ENCODE results near the gene EIF1.
A peak's percentile ranks its signal among the peaks of the same experiment; 100 is the strongest.
"Not testable (repeated sequence)": the region's sequence is repeated elsewhere in the genome, so short reads cannot be mapped to it uniquely, and the experiment has no call there.

The EIF1 gene

DNA sequence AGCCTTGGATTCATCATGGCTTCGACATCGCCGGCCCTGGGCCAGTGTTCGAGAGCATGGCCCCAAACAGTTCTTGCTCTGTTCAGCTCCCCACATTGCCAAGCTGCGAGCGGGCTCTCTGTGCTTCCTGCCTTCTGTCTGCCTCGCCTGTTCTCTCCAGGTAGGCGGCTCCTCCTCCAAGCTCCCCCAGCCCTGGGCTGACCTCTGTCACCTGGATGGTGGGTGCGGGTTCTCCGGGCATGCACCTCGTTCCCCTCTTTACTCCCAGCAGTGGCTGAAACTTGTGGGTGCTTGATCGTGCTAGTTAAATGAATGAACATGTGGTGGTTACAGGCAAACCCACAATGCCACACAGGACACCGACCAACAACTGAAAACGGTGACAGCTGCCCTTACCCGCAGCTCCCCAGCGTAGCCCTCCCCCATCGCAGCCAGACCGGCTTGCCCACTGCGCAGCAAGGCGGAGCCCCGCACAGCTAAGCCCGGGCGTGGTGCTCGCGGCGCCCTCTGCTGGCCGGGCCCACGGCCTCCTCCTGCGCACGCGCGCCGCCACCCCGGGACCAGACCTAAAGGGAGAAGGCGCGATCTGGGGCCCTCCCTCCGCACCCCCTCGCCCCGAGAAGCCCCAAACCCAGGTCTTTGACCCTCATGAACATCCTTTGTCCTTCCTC lies 23.0 kb upstream of the EIF1 start:
- Histone ChIP-seq H3K27ac (ENCODE audit: insufficient read depth, low read depth, low read length, poor library complexity, severe bottlenecking) (no peak overlapping the region), H3K4me1 (ENCODE audit: control insufficient read depth, insufficient read depth, low read length) (no peaks in the 10 kb centered on the region)
- WGBS, 2 experiments, result 17 to 20% methylated on average over 39 of the region's 39 CpGs

DNA sequence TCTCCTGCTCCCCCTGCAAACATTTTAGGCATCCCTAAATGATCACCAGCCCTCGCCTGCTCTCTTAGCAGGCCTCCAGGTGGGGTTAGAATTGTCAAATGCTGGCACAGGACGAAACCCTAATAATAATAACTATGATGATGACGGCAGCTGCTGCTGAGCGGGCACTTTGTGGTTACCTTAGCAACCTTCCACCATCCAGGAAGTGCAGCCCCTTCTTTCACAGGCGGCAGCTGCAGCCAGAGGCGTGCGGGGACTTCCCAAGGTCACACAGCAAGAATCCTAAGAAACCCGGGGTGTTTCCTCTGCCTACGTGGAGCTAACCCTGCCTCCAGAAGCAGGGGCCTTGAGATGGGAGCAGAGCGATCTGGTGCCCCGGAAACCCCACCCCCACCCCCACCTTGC lies 22.4 kb upstream of the EIF1 start:
- H3K36me3 ChIP-seq (ENCODE audit: control insufficient read depth, insufficient read depth, low read length), result no peaks in the 10 kb centered on the region
- H3K4me1 ChIP-seq (ENCODE audit: control insufficient read depth, insufficient read depth, low read length), result no peaks in the 10 kb centered on the region
- H3K27me3 ChIP-seq (ENCODE audit: control insufficient read depth, insufficient read depth, low read length, poor library complexity, severe bottlenecking), result peaks cover 14% of the 10 kb centered on the region
- WGBS, 2 experiments, result 4 to 5% methylated on average over 11 of the region's 11 CpGs
- peak overlapping the region; percentile 49 for H3K4me3 ChIP-seq (ENCODE audit: insufficient read depth, low read depth, low read length)
- no peak overlapping the region for H3K27ac ChIP-seq (ENCODE audit: insufficient read depth, low read depth, low read length, poor library complexity, severe bottlenecking)
- no peaks in the 10 kb centered on the region for H3K9me3 ChIP-seq (ENCODE audit: control insufficient read depth, low read length)

More for the DNA sequence above, 23.0 kb upstream of the EIF1 start:
- no peaks in the 10 kb centered on the region for H3K9me3 ChIP-seq (ENCODE audit: control insufficient read depth, low read length)
- peak overlapping the region; percentile 49 for H3K4me3 ChIP-seq (ENCODE audit: insufficient read depth, low read depth, low read length)
- H3K36me3 ChIP-seq (ENCODE audit: control insufficient read depth, insufficient read depth, low read length), result no peaks in the 10 kb centered on the region
- H3K27me3 ChIP-seq (ENCODE audit: control insufficient read depth, insufficient read depth, low read length, poor library complexity, severe bottlenecking), result peaks cover 14% of the 10 kb centered on the region

DNA sequence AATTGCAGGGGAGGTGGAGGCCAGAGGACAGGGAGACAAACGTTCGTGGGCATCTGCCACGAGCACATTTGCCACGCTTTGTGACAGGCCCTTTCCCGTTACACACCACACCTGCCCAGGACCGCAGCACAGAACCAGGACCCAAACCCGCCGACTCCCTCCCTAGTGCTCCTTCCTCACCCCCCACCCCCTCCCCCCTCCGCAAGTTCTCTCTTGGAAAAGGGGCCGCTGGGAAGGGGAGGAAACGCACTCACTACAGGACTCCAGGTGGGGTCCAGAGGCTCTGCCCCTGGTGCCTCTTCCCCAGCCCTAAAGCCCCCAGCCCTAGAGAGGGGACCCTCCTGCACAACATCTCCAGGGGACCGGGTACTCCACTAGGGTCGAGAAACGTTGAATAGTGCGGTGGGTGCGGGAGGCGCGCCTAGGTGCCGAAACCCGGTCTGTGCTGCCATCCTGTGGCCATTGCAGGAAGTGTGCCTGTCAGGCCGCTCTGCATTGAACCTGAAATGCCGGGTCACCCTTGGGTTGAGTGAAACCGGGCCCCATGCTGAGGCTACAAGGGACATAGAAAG lies 21.9 kb upstream of the EIF1 start:
- no peaks in the 10 kb centered on the region for H3K9me3 ChIP-seq (ENCODE audit: control insufficient read depth, low read length)
- H3K27me3 ChIP-seq (ENCODE audit: control insufficient read depth, insufficient read depth, low read length, poor library complexity, severe bottlenecking), result peaks cover 14% of the 10 kb centered on the region
- 2 to 3% methylated on average over 22 to 23 of the region's 23 CpGs for WGBS, 2 experiments
- H3K36me3 ChIP-seq (ENCODE audit: control insufficient read depth, insufficient read depth, low read length), result no peaks in the 10 kb centered on the region
- no peak overlapping the region for H3K27ac ChIP-seq (ENCODE audit: insufficient read depth, low read depth, low read length, poor library complexity, severe bottlenecking)
- peak overlapping the region; percentile 49 for H3K4me3 ChIP-seq (ENCODE audit: insufficient read depth, low read depth, low read length)
- H3K4me1 ChIP-seq (ENCODE audit: control insufficient read depth, insufficient read depth, low read length), result no peaks in the 10 kb centered on the region

DNA sequence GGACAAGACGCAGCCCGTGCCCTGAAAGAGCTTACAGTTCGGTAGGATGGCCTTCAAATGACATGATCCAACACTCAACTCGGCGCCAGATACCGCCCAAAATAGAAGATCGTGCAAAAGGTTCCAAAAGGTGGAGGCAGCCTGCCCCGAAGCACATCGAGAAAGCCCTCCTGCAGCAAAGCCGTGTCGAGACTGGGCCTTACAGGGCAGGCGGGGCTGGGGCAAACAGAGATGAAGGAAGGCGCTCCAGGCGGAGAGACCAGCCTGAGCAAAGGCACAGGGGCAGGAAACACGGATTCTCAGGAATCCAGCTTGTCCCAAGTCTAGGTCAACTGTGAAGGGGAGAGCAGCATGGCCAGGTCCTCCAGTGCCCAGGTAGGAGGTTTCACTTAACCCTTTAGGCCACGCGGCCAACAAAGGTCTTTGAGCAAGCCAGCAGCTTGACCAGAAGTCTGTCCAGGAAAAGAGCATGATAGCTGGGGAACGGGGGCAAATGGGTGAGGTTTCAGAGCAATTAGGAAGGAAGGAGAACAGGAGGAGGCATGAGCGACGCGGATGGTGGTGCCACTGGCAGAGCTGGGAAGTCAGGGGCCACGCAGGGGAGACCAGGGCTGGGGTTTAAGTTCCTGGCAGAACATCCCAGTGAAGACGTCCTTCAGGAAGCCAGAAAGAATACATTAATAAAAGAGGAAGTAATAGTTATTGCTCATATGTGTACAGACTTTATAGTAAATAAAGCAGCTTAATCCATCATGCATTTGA lies 21.2 kb upstream of the EIF1 start:
- peaks cover 14% of the 10 kb centered on the region for H3K27me3 ChIP-seq (ENCODE audit: control insufficient read depth, insufficient read depth, low read length, poor library complexity, severe bottlenecking)
- H3K4me1 ChIP-seq (ENCODE audit: control insufficient read depth, insufficient read depth, low read length), result no peaks in the 10 kb centered on the region
- H3K27ac ChIP-seq (ENCODE audit: insufficient read depth, low read depth, low read length, poor library complexity, severe bottlenecking), result no peak overlapping the region
- no peaks in the 10 kb centered on the region for H3K9me3 ChIP-seq (ENCODE audit: control insufficient read depth, low read length)
- H3K4me3 ChIP-seq (ENCODE audit: insufficient read depth, low read depth, low read length), result peak overlapping the region; percentile 49
- WGBS, 2 experiments, result 60 to 61% methylated on average over 23 of the region's 23 CpGs
- no peaks in the 10 kb centered on the region for H3K36me3 ChIP-seq (ENCODE audit: control insufficient read depth, insufficient read depth, low read length)

DNA sequence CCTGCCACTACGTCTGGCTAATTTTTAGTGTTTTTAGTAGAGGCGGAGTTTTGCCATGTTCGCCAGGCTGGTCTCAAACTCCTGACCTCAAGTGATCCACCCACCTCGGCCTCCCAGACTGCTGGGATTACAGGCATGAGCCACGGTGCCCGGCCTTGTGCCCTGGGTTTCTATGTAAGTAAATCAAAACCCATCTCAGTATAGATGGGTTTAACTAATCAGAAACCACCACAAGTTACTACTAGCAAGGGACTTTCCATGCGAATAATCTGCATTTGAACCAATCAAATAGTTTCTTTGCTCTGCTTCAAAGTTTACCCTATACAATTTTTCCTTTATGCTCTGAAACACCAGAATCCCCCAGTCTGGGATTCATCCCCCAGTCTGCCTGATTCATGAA lies 16.5 kb upstream of the EIF1 start:
- peaks cover 6% of the 10 kb centered on the region for H3K27me3 ChIP-seq (ENCODE audit: control insufficient read depth, insufficient read depth, low read length, poor library complexity, severe bottlenecking)
- no peaks in the 10 kb centered on the region for H3K36me3 ChIP-seq (ENCODE audit: control insufficient read depth, insufficient read depth, low read length)
- no peak overlapping the region for H3K4me3 ChIP-seq (ENCODE audit: insufficient read depth, low read depth, low read length)
- H3K4me1 ChIP-seq (ENCODE audit: control insufficient read depth, insufficient read depth, low read length), result no peaks in the 10 kb centered on the region
- no peak overlapping the region for H3K27ac ChIP-seq (ENCODE audit: insufficient read depth, low read depth, low read length, poor library complexity, severe bottlenecking)
- WGBS, 2 experiments, result 93% methylated on average over 7 of the region's 7 CpGs
- H3K9me3 ChIP-seq (ENCODE audit: control insufficient read depth, low read length), result no peaks in the 10 kb centered on the region

DNA sequence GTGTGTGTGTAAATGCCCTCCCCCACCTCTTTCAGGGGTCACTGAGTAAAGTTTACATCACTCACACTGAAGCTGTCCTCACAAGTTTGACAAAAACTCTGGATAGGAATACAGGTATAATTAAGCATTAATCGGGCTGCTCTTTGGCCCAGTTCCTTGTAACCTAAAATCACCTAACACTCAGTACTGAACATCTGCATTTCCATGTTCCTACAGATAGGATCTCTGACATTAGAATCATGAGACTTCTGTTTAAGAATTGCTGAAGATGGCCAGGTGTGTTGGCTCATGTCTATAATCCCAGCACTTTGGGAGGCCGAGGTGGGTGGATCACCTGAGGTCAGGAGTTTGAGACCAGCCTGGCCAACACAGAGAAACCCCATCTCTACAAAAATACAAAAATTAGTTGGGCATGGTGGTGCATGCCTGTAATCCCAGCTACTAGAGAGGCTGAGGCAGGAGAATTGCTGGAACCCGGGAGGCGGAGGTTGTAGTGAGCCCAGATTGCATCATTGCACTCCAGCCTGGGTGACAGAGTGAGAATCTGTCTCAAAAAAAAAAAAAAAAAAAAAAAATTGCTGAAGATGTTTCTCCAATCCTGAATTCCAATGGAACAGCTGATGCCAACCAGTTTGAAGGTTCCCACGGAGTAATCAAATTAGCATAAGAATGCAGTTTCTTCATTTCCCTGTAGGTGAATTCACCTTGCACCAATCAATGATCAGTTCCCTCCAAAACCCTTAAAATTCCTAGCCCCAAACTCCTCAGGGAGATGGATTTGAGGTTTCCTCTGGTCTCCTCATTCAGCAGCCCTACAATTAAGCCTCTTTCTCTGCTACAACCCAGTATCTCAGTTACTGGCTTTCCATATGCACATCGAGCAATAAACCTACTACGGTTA lies 13.3 kb upstream of the EIF1 start:
- H3K9me3 ChIP-seq (ENCODE audit: control insufficient read depth, low read length); H3K36me3 ChIP-seq (ENCODE audit: control insufficient read depth, insufficient read depth, low read length); H3K27ac ChIP-seq (ENCODE audit: insufficient read depth, low read depth, low read length, poor library complexity, severe bottlenecking); H3K4me3 ChIP-seq (ENCODE audit: insufficient read depth, low read depth, low read length); H3K27me3 ChIP-seq (ENCODE audit: control insufficient read depth, insufficient read depth, low read length, poor library complexity, severe bottlenecking); H3K4me1 ChIP-seq (ENCODE audit: control insufficient read depth, insufficient read depth, low read length): not testable (repeated sequence)
- 76 to 84% methylated on average over 7 of the region's 7 CpGs for WGBS, 2 experiments

DNA sequence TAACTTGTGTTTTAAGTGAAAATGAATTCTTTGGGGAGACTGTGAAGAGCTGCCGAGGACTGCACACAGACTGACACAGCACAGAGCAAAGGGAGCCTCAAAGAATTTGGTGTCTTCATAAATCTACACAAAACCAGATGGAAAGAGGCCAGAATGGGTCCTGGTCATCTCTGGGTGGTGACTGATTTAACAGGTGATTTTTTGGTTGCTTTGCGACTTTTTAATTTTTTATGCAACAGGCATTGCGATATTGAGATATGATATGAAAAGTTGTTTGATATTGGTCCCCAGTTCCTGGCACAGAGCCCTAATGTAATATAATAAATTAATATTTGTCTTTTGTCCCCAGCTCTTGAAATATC lies 12.6 kb upstream of the EIF1 start:
- 92 to 95% methylated on average over 3 of the region's 3 CpGs for WGBS, 2 experiments
- H3K4me3 ChIP-seq (ENCODE audit: insufficient read depth, low read depth, low read length), result no peak overlapping the region
- H3K4me1 ChIP-seq (ENCODE audit: control insufficient read depth, insufficient read depth, low read length), result peaks cover 7% of the 10 kb centered on the region
- no peak overlapping the region for H3K27ac ChIP-seq (ENCODE audit: insufficient read depth, low read depth, low read length, poor library complexity, severe bottlenecking)
- H3K27me3 ChIP-seq (ENCODE audit: control insufficient read depth, insufficient read depth, low read length, poor library complexity, severe bottlenecking), result no peaks in the 10 kb centered on the region
- H3K9me3 ChIP-seq (ENCODE audit: control insufficient read depth, low read length), result no peaks in the 10 kb centered on the region
- H3K36me3 ChIP-seq (ENCODE audit: control insufficient read depth, insufficient read depth, low read length), result no peaks in the 10 kb centered on the region

DNA sequence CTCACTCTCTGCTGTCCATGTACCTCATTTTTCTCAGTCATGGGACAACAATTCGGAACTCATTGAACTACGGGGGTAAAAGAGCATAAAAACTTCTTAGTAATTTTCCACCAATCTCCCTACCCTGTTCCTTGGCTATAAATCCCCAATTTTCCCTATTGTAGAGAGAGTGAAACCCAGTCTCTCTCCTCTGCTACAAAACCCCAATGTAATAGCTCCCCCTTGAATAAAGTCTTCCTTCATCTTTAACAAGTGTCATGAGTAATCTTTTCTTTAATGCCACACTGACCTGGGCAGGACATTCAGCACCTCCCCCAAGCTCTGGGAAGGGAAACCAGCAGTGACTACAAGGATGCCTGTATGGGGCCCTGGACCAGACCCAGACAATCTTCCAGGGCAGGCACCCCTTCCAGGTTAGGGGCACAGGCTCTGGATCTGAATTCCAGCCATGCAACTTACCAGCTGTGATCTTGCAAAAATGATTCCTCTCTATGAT lies 10.2 kb upstream of the EIF1 start:
- no peak overlapping the region for H3K27ac ChIP-seq (ENCODE audit: insufficient read depth, low read depth, low read length, poor library complexity, severe bottlenecking)
- no peaks in the 10 kb centered on the region for H3K36me3 ChIP-seq (ENCODE audit: control insufficient read depth, insufficient read depth, low read length)
- H3K27me3 ChIP-seq (ENCODE audit: control insufficient read depth, insufficient read depth, low read length, poor library complexity, severe bottlenecking), result no peaks in the 10 kb centered on the region
- H3K9me3 ChIP-seq (ENCODE audit: control insufficient read depth, low read length), result no peaks in the 10 kb centered on the region
- H3K4me3 ChIP-seq (ENCODE audit: insufficient read depth, low read depth, low read length), result no peak overlapping the region
- peaks cover 7% of the 10 kb centered on the region for H3K4me1 ChIP-seq (ENCODE audit: control insufficient read depth, insufficient read depth, low read length)
- WGBS, 2 experiments, result 88 to 90% methylated on average over 2 of the region's 2 CpGs

DNA sequence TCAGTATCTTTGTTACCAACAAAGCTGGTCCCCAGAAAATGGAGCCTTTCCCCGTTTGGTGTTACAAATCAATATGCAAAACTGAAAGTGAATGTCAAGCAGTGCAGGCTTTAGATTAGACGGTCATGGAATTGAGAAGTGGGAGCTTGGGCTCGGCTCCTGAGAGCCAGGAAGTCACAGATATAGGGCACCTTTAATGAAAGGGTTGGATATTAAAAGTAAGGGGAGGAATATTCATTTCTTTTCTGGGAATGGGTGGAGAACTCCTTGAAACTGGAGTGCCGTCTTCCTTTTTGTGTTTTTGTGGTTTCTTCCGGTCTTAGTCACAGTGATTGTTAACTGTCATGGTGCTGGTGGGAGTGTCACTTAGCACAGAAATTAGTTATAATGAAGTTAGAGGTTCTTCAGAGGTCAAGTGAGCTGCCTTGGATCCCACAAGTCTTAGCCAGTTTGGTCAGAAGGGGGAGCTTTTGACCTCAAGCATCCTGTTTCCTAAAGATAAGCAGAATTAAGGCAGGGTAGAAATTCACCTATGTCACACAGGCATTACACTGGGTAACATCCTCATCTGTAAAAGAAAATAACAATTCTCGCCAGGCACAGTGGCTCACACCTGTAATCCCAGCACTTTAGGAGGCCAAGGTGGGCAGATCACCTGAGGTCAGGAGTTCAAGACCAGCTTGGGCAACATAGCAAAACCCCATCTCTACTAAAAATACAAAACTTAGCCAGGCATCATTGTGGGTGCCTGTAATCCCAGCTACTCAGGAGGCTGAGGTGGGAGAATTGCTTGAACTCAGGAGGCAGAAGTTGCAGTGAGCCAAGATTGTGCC lies 9.6 kb upstream of the EIF1 start:
- Histone ChIP-seq H3K27me3 (ENCODE audit: control insufficient read depth, insufficient read depth, low read length, poor library complexity, severe bottlenecking) (no peaks in the 10 kb centered on the region), H3K9me3 (ENCODE audit: control insufficient read depth, low read length) (no peaks in the 10 kb centered on the region), H3K27ac (ENCODE audit: insufficient read depth, low read depth, low read length, poor library complexity, severe bottlenecking) (no peak overlapping the region), H3K36me3 (ENCODE audit: control insufficient read depth, insufficient read depth, low read length) (no peaks in the 10 kb centered on the region), H3K4me3 (ENCODE audit: insufficient read depth, low read depth, low read length) (no peak overlapping the region), H3K4me1 (ENCODE audit: control insufficient read depth, insufficient read depth, low read length) (peaks cover 7% of the 10 kb centered on the region)
- 85 to 87% methylated on average over 6 of the region's 6 CpGs for WGBS, 2 experiments
